Pulmonary artery endothelial cell (primary cell): ENCODE data around the gene SYT4. TPM values are rescaled to one million over a fixed set of nuclear protein-coding genes. Genes with fewer than 3 reads are reported as not detected.
"Not testable (repeated sequence)": the region's sequence is repeated elsewhere in the genome, so short reads cannot be mapped to it uniquely, and the experiment has no call there.

Experiments
- DNase-seq: peaks from one replicate; pipeline ENCODE4 v3.0.0-alpha.2; 2011; ENCODE audit warnings: low read depth, low spot score
- total RNA-seq: library from RNA; depleted of rRNA; stranded (reverse); fragments of >200 nt; gene quantifications from 2 replicates; pipeline ENCODE4 v1.2.3, GENCODE V29; 2014

SYT4 gene
- total RNA-seq, result not detected in 2 replicates

GRCh38 chr18:43277164-43277600, at the start of gene SYT4:
Gene SYT4 (minus strand): TSS chr18:43277490. CDS start chr18:43277281, 209 bp downstream.
- no peak for DNase-seq

GRCh38 chr18:43322132-43322531, 44.8 kb upstream of the SYT4 start:
- DNase-seq, result no peak

GRCh38 chr18:43314941-43315340, 37.7 kb upstream of the SYT4 start:
- DNase-seq, result no peak

GRCh38 chr18:43312891-43313290, 35.6 kb upstream of the SYT4 start:
- no peak for DNase-seq

- DNase-seq, result no peak
These were observed 32.9 kb upstream of the SYT4 start for GRCh38 chr18:43310239-43310638.

- no peak for DNase-seq
These were observed 26.1 kb upstream of the SYT4 start for GRCh38 chr18:43303376-43303775.

- not testable (repeated sequence) for DNase-seq
These were observed 8.9 kb upstream of the SYT4 start for GRCh38 chr18:43286187-43286586.

GRCh38 chr18:43283299-43283698, 6.0 kb upstream of the SYT4 start:
- no peak for DNase-seq

- DNase-seq, result no peak
These were observed 1.9 kb upstream of the SYT4 start for GRCh38 chr18:43279015-43279744.

GRCh38 chr18:43278355-43278754, 1.1 kb upstream of the SYT4 start:
- no peak for DNase-seq

- DNase-seq, result no peak
These were observed 799 bp downstream of the SYT4 start for GRCh38 chr18:43276491-43276890.

- no peak for DNase-seq
These were observed 1.7 kb downstream of the SYT4 start for GRCh38 chr18:43275546-43275945.

- no peak for DNase-seq
These were observed 2.8 kb downstream of the SYT4 start for GRCh38 chr18:43274526-43274925.

GRCh38 chr18:43271593-43272432, 5.5 kb downstream of the SYT4 start:
- DNase-seq, result peak; percentile 3

GRCh38 chr18:43267818-43268217, 9.5 kb downstream of the SYT4 start:
- no peak for DNase-seq

GRCh38 chr18:43265465-43265864, 11.8 kb downstream of the SYT4 start:
- DNase-seq, result no peak

- no peak for DNase-seq
These were observed 28.6 kb downstream of the SYT4 start for GRCh38 chr18:43248610-43249249.

GRCh38 chr18:43247944-43248343, 29.3 kb downstream of the SYT4 start:
- no peak for DNase-seq

GRCh38 chr18:43238429-43238828, 38.9 kb downstream of the SYT4 start:
- DNase-seq, result no peak

- no peak for DNase-seq
These were observed 40.4 kb downstream of the SYT4 start for GRCh38 chr18:43236921-43237320.

GRCh38 chr18:43234889-43235288, 42.4 kb downstream of the SYT4 start:
- DNase-seq, result no peak

- DNase-seq, result no peak
These were observed 54.8 kb downstream of the SYT4 start for GRCh38 chr18:43222501-43222900.
